Activated CD4-positive, CD25-positive, alpha-beta regulatory T cell treated with anti-CD3 and anti-CD28 coated beads, Interleukin-2, amount 50 U/mL, for 16 hours (primary cell): Measurements from ENCODE around the gene VAMP3.

Experiments
- DNase-seq: peaks from one replicate; pipeline ENCODE4 v3.0.0-alpha.2; 2020; ENCODE audit warnings: low read depth, low spot score

VAMP3 gene, protein sequence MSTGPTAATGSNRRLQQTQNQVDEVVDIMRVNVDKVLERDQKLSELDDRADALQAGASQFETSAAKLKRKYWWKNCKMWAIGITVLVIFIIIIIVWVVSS

DNA sequence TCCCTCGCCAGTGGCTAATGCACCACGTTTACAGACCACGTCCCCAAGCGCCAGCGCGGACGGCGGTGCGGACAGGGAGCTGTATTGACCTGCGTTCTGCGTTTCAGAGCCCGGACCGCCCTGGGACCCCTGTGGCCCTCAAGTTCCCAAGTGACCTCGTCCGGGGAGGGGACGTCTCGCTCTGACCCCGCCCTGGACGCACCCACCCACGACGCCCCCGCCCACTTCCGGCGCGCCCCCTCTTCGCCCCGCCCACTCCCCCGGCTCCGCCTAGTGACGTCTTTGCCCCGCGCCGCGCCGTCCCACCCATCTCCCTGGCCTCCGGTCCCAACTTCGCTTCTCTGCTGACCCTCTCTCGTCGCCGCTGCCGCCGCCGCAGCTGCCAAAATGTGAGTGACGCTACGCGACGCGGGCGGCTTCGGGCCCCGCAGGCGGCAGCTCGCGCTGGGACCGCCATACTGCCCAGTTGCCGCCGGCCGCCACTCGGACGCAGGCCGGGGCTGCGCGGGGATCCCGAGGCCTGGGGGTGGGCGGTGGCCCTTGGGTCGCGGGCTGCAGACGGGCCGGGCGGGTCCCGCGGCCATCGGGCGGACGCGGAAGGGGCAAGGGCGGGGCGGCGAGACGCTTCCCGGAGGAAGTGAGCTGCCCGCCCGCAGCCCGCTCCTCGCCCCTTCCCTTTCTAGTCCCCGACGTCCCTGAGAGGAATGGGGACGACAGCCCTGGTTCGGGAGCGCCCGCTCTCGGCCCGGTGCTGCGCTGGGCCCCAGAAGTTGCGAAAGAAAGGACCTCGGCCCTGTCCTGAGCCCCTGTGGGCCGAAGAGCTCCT, at the start of gene VAMP3:
Gene VAMP3, plus strand, starts transcription at position 300 of the 826 bp plus-strand sequence. Its CDS starts 88 bp downstream, at position 388.
- peak; percentile 74 for DNase-seq

DNA sequence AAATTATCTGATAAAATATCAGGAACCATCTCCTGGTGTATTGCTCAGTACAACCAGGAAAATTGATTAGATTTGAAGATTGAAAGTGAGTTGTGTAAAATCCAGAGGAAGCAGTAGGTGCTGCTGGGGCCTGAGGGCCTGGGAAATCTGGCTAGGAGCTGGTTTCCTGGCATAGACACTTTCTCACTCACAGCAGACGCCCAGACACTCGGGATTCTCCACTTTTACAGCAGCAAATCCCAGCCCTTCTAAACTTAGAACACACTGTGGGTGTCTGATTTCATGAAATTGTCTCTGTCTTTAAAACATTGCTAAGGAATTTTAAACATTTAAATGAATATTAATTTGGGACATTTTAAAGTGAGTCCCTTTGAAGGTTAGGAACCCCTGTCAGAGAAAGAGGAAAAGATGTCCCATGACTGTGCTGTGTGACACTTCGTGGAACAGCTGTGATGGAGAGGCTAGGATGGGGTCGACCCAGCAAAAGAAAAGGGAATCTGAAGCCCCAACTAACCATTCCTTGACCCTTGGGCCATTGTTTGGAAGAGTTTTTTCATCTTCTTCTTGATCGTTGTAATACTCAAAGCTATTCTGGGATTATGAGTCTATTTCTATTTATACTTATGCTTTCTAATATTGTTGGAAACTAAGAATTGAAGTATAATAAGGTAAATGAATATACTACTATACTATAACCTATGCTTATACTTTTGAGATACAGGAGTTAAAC, 49.0 kb upstream of the VAMP3 start:
- no peak for DNase-seq

DNA sequence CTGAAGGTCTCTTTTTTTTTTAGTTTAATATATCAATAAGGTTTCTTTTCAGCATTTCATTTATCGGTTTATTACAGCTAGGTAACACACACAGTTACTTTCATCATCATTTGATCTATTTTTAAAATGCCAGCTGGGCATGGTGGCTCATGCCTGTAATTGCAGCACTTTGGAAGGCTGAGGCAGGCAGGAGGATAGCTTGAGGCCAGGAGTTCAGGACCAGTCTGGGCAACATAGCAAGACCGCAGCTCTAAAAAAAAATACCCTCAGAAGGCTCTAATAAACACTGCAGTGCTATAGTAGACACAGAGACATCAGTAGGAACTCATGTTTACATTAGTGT, 48.5 kb upstream of the VAMP3 start:
- DNase-seq: no peak

DNA sequence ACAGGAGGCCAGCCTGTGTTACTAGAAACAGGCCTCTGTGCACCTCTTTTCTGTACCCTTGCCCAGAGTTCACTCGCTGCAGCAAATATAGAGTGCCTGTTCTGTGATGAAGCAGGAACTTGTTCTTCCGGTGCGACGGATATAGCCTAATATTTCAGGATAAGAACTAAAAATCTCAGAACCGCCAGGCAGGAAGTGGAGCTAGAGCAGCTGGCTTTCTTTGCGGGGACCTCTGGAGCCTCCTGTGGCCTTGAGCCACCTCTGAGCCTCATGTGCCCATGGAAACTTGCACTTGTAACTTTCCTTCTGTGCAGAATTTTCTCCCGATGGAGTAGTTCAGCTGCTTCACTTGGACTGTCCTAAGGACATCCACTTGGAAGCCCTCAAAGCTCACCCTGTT, 44.5 kb upstream of the VAMP3 start:
- DNase-seq: no peak

DNA sequence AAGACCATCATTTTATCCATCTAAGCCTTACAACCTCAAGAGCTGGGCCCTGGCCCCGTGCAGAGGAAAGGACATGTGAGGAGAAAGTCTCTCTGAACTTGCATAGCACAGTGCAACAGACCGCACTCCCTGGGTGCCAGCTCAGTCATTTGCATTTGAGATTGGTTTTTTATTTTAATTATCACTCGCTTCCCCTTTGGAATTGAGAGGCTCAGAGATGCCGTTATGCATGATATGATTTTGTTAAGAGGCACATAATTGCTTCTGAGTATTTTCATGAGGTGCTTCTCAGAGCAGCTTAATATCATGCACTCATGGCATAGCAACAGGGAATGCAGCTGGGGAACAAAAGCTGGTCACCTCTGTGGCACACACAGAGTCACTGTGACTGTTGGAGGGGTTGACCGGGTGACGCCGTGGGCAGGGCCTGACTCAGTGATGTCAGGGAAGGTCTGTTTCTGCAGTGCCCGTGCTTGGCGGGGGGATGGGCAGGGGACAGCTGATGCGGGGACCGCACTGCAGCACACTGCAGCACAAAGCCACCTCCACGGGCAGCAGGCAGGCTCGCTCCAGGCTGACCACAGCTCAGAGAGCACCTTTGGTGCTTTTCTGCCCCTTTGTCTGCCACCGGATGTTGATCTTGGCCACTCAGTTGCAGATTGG, 43.2 kb upstream of the VAMP3 start:
- no peak for DNase-seq

DNA sequence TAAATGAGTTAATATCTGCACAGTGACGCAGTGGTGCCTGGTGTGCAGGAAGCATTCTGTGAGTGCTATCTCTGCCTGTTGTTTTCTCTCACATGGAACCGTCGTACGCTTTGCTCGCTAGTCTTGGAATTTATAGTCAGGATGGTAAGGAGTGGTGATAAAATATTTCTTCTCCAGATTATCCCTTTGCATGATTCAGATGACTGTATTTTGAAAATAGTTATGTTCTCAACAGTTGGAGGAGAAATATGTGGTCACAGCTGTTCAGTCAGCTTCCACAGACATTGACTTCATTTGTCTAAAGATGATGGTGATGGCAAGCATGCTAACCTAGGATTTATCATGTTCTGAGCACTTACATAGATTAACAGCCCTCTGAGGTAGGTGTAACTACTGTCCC, 41.3 kb upstream of the VAMP3 start:
- no peak for DNase-seq

DNA sequence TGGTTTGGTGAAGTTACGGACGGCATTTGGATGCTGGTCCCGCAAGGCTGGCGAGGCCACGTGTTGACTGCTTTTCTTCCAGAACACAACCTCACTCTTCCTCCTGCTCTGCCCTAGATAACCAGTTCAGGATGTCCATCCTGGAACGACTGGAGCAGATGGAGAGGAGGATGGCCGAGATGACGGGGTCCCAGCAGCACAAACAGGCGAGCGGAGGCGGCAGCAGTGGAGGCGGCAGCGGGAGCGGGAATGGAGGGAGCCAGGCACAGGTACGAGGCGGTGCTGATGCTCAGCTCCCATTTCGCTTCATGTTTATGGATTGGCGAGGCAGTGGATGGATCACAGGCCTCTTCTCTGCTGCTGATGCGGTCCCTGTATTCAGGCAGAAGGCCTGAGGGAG, 38.8 kb upstream of the VAMP3 start:
- no peak for DNase-seq

DNA sequence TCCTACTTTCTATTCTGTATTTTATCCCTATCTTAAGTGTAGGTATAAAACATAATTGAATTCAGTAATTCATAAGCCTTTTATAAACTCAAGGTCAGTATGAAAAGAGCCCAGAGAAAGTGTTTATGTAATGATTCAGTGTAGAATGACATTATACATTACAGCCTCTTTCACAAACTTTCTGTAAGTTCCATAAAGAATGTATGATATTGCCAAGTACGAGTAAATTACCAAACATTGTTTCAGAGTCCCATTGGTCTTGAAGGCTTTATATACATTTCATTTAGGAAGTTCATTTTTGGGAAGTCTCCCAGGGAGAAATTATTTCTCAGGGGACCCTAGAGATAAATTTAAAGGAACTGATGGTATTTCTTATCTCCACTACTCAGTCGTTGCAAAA, 37.8 kb upstream of the VAMP3 start:
- no peak for DNase-seq

DNA sequence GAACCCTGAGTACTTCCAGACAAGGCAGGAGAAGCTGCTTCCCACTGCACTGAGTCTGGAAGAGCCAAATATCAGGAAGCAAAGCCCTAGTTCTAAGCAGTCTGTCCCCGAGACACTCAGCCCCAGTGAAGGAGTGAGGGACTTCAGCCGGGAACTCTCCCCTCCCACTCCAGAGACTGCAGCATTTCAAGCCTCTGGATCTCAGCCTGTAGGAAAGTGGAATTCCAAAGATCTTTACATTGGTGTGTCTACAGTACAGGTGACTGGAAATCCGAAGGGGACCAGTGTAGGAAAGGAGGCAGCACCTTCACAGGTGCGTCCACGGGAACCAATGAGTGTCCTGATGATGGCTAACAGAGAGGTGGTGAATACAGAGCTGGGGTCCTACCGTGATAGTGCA, 33.1 kb upstream of the VAMP3 start:
- DNase-seq: no peak

DNA sequence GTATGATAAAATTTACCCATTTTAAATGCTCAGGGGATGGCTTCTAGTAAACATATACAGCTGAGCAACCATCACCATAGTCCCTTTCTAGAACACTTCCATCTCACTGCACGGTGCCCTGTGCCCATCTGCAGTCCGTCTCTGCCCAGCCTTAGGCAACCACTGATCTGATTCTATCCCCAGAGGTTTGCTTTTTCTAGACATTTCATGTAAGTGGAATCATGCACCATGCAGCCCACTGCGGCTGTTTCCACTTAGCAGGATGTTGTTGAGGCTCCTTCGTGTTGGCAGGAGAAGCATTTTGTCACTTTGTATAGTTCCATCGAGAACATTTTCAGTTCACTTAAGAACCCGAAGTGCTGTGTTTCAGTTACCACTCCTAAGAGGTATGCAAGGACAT, 27.8 kb upstream of the VAMP3 start:
- no peak for DNase-seq

DNA sequence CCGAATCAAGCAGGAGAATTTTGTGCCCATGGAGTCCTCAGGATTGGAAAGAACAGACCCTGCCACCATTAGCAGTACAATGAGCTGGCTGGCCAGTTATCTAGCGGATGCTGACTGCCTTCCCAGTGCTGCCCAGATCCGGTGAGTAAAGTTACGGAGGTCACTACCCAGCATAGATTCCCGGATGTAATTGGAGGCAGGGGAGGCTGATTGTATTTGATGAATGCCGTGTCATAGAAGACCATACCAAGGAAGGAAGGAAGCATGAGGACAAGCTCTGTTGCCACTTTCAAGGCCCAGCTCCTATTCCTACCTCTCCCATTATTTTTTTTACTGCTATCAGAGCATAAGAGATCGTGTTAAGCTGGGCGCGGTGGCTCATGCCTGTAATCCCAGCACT, 26.2 kb upstream of the VAMP3 start:
- DNase-seq: no peak

DNA sequence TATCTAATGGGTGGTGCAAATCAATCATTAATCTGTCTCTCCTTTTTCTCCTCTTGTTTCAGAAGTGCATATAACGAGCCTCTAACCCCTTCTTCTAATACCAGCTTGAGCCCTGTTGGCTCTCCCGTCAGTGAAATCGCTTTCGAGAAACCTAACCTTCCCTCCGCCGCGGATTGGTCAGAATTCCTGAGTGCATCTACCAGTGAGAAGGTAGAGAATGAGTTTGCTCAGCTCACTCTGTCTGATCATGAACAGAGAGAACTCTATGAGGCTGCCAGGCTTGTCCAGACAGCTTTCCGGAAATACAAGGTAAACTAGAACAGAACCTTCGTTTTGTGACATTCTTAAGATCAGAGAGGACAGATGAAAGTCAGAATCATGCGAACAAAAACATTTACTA, 25.3 kb upstream of the VAMP3 start:
- no peak for DNase-seq

DNA sequence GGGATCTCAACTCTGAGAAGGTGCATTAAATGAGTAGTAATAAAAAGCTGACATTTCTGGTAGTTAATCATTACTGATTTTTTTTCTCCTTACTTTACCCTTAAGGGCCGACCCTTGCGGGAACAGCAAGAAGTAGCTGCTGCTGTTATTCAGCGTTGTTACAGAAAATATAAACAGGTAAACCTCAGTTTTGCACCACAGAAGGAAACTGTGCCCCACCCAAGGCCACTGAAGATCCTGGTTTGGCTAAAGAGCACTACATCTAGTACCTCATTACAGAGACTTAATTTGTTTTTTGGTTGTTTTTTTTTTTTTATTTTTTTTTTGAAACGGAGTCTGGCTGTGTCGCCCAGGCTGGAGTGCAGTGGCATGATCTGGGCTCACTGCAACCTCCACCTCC, 23.5 kb upstream of the VAMP3 start:
- no peak for DNase-seq

DNA sequence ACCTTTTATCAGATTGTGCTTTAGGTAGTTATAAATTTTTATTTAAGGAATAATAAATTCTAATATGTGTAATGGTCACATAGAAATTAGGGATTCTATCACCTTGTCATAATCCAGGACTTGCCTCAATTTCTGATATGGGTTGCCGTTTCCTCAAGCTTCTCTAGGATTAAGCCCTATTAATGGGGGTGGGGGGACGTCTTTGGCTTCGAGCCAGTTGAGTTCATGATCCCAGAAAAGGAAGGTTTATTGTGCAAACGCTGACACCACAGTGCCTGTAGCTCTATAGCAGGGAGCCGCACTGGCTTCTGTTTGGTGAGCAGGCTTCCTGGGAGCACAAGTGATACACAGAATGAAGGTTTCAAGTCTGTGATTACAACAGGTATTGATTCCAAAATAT, 22.0 kb upstream of the VAMP3 start:
- no peak for DNase-seq

DNA sequence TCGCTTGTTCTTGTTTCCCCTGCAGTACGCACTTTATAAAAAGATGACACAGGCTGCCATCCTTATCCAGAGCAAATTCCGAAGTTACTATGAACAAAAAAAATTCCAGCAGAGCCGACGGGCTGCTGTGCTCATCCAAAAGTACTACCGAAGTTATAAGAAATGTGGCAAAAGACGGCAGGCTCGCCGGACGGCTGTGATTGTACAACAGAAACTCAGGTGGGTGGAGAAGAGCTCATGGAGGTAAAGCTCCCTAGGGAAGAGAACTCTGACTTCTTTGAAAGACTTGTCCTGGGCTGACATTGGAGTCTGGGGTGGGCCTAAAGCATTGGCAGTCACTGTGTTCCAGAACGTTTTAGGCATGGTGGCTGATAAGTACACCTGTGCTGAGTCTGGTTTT, 19.9 kb upstream of the VAMP3 start:
- DNase-seq: no peak

DNA sequence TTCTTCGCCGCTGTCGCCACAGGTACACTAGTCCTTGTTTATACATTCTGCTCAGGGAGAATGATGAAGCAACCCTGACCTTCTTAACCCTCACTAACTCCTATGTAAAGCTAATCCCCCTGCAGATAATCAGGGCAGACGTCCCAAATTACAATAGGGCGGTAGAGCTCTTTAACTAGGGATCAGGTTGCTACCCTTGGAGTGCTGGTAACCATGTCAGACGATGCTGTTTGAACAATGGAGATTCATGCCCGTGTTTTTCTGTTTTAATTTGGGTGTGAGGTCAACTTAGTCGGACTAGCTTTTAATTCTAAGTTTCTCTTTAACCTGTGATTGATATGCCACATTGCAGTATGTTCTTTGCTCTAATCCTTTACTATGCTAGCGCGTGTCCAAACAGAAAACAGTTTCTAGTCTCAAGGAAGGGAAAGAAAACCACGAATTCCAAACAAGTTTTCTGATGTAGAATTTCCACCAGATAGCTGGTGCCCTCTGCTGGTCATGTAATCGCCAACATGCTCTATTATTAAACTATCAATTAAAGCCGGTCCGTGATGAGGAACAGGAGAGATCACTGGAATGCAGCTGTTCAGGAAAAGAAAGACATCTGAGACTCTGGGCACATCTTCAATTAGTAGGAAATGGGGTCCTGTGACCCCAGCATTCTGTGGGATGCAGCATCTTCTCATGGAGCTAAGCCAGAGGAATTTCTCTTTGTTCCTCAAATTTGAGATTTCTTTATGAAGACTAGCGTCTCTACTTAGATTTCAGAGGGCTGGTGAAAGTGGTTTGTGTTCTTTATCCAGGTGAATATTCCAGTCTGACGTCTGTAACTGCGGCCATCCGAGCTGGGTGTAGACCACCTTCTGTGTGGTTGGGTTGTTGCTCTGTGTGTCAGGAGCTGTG, 18.3 kb upstream of the VAMP3 start:
- peak; percentile 19 for DNase-seq

DNA sequence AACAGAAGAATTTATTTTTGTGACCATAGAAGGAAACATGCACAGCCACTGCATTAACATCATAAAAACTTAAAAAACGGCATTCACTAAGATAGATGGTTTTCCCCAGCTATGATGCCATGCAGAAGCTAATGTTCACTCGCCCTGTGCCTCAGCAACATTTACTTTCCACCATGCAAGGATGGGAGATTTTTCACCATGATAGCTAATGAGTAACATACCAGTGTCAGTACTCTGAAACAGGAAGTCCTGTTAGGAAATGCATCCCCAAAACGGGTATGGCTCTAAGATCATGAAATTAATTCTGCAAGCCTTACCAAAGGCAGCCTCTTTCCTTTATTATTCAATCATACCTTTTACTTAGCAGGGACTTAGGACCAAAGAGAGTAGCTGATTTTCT, 17.5 kb upstream of the VAMP3 start:
- DNase-seq: no peak

DNA sequence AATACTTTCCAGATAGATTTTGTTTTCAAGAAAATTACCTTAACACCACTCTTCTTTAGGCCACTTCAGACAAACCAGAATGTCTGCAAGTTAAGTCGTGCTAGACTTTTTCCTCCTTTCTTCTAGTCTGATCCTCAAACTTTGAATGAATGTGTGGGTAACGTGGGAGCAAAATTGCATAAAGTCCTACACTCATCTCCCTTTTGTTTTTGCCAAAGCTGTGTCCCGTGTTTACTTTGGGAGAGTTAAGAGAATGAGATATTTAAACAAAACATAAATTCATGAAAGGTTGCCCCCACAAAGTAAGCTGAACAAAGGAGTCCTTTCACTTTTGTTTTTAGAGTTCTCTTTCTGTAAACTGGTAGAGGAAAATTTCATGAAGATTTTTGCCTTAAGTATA, 16.9 kb upstream of the VAMP3 start:
- no peak for DNase-seq

DNA sequence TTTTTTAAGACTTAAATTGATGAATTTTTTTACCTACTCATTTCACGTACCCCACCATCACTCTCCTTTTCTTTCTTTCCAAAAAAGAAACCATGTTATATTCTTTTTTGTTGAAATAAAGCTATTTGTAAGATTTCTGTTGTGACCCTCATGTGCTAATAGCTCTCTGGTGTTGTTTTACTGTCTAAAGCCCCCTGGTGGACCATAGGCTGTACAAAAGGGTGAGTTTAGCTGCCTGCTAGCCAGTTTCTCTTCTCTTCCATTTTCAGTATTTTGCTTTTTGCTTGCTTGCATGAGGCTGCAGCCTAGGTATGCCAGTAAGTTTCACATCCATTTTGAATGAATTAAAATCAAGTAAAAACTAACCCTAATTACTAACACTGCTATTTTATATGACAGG, 15.6 kb upstream of the VAMP3 start:
- DNase-seq: no peak

DNA sequence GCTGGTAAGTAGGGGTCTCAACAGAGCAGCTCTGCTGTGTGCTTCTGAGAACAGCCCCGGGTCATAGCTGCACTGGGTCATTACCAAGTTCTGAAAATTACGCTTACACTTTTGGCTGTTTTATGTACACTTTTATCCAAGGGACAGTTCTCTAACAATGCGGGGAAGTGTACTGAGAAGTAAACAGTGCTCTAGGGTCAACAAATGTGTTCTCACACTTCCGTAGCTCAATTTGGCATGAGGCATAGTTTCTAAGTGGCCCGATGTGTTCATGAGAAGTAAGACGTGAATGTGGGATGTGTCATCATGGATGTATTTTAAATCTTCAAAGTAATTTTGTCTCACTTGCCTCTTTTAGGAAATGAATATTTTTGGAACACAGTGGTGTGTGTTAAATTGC, 10.9 kb upstream of the VAMP3 start:
- no peak for DNase-seq

DNA sequence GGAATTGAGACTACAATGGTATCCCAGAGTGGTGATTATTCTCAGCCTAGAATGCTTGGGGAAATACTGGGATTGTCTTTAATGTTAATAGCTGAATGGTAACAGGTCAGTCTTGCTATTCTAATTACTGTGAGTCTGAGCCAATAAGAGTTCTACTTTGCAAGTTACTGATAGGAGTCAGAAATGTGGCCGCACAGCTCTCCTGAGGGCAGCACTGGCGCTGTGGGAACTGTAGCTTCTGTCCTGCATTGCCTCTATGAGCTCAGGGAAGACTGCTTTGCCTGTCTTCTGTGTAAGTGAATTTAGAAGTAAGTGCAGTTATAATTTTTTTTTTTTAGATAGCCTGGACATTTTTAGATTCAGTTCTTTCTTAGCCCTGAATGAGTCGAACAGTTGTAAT, 10.0 kb upstream of the VAMP3 start:
- DNase-seq: no peak

DNA sequence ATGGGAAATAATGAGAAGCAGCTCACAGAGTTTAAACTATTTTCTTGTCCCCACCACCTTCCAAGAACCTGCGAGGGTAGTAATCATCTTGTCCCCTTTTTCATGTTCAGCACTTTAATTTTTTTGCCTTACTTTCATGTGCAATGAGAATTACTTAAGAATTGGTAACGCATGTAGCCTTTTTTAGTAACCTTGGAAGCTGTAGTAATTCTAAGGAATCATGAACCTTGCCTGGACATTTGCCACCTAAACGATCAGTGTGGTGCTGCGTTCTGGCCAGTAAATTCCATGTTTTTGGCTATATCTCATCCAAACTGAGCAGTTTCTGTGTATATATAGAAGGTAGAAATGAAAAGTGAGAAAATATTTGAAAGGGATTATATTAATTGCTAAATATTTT, 3.9 kb upstream of the VAMP3 start:
- DNase-seq: no peak
